Hindlimb muscle (tissue), 1 donor: ENCODE data around the gene MKNK1. TPM values are rescaled to one million over a fixed set of nuclear protein-coding genes. Genes with fewer than 3 reads are reported as not detected.
A peak's percentile ranks its signal among the peaks of the same experiment; 100 is the strongest.

Experiments
- DNase-seq: peaks from one replicate; pipeline ENCODE4 v3.0.0-alpha.2; 2013
- polyA plus RNA-seq: library from polyadenylated mRNA; unstranded; fragments of 120-200 nt; gene quantifications from one replicate; pipeline ENCODE4 v1.2.1, GENCODE V29; 2013; ENCODE audit not compliant: insufficient read length

MKNK1 gene
- polyA plus RNA-seq, 1 donor = 34.1 TPM

DNA sequence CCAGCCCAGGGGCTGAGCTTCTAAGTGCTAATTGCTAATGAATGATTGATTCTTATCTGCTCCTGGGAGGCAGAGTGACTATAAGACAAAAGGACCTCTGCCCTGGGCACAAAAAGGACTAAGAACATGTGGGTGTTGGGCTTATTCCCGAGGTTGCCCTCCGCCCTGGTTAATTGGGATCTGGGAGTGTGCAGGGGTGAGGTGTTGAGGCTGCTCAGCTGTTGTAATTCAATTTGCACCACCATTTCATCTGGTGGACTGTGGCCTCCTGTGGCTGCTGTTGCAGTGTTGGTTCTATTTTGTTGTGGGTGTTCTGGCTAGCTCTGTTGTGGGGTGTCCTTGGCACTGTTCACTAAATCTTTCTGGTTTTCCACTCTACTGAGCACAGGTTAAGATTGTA is 65.9 kb downstream of the MKNK1 start:
- DNase-seq = no peak

GRCh38 chr1:46537651-46538050 is 66.4 kb downstream of the MKNK1 start:
- DNase-seq = no peak

DNA sequence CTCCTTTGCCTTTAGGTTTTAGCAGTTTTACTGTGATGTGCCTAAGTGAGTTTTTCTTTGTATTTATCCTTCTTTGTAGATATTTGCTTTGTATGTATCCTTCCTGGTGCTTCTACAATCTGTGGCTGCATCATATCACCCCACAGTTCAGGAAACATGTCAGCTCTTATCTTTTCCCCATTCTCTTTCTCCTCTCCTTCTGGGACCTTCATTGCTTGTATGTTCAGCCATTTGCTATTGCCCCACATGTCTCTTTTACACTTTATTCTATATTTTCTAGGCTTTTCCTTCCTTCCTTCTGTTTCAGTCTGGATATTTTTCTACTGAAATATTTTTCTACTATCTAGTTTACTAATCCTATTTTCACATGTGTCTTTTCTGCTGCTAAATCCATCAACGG is 67.5 kb downstream of the MKNK1 start:
- DNase-seq = no peak

DNA sequence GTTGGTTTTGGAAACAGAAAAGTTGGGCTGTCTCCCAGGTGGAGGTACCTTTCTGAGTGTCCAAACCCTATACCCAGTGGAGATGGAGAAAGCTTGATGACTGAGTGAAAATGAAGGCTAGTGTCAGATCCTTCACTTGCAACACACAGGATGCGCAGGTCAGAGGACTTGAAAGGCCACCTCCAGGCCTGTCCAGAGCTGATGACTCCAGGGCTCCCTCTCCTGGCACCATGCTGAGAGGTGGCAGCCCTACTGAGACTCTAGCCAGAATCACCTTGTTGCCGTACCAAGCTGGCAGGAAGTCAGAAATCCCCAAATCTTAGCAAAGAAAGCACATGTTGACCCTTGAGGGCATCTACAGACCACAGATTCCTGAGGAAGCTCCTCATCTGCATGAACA is 69.0 kb downstream of the MKNK1 start:
- no peak for DNase-seq

GRCh38 chr1:46533179-46533864 is 70.7 kb downstream of the MKNK1 start:
- no peak for DNase-seq

DNA sequence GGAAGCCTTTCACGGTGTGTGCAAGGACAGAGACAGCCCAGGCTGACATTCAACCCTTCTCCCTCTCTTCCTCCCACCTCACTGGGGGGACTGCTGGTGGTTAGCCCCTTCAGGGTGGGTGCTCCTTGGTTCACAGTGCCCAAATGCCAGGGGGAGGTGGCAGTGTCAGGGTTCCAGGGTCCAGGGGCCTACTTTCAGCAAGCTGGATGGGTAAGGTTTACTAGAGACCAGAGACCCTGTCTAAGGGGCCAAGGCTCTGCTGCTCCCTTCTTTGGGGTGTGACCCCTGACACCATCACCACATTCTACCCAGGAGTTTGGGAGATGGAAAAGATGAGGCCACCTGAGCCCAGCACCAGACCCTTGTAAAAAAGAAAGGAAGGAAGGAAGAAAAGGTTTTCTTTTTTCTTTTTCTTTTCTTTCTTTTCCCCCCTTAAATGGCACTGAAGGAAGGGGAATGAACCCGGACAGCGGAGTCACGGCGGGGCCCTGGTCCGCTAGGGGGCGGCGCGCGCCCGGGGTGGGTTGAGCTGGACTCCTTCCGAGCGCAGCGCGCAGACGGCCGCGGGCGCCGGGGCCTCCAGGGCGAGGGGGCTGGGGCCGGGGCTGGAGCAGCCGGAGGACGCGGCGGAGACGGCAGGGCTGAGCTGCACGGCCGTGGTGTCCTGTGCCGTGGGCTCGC is 71.4 kb downstream of the MKNK1 start:
- DNase-seq = peak; percentile 76

- no peak for DNase-seq
Measured at GRCh38 chr1:46532095-46532494, 72.0 kb downstream of the MKNK1 start.

DNA sequence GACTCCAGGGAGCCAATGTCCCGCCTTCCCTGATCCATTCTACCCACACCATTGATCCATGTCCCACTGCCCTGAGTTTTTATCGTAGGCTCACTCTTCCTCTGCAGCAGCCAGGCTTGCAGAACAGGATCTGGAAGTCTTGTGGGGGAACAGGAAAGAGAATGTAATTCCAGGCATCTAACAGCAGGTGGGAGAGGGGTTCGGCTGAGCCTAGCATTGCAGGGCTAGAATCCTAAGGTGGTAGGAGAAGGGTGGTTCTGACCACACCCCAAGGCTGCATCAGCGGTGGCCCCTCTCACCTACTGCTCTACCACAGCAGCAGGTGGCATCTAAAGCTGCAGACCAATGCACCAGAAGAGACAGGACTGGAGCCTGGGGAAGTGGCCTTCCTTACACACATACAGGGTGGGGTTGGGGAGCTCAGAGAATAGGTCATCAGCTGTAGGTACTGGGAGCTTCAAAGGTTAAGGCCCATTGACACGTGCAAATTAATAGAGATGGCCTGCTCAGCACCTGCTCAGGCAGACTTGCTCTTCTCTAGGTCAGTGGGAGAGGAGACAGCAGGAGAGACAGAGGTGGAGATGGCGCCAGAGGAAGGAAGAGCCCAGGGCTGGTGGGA is 73.2 kb downstream of the MKNK1 start:
- DNase-seq = no peak

DNA sequence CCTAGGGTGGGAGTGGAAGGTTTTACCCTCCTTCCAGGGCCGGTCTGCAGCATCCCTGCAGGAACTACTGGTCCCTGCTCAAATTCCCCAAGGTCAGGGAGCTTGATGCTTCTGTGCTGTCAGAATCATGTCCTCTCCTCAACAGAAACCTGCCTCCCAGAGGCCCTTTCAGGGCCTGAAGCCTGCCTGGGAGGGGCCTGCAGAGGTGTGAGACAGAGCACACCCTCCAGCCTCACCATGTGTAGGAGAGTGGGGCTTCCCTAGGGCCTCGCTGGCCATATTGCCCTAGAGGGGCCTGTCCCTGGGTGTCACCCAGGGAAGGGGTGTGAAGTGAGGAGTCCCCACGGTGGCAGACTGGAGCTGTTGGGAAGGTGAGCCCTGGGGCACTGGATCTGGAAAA is 73.8 kb downstream of the MKNK1 start:
- DNase-seq = no peak

- DNase-seq = no peak
Measured at GRCh38 chr1:46529031-46529630, 74.9 kb downstream of the MKNK1 start.

- DNase-seq = no peak
Measured at GRCh38 chr1:46528297-46528955, 75.6 kb downstream of the MKNK1 start.

DNA sequence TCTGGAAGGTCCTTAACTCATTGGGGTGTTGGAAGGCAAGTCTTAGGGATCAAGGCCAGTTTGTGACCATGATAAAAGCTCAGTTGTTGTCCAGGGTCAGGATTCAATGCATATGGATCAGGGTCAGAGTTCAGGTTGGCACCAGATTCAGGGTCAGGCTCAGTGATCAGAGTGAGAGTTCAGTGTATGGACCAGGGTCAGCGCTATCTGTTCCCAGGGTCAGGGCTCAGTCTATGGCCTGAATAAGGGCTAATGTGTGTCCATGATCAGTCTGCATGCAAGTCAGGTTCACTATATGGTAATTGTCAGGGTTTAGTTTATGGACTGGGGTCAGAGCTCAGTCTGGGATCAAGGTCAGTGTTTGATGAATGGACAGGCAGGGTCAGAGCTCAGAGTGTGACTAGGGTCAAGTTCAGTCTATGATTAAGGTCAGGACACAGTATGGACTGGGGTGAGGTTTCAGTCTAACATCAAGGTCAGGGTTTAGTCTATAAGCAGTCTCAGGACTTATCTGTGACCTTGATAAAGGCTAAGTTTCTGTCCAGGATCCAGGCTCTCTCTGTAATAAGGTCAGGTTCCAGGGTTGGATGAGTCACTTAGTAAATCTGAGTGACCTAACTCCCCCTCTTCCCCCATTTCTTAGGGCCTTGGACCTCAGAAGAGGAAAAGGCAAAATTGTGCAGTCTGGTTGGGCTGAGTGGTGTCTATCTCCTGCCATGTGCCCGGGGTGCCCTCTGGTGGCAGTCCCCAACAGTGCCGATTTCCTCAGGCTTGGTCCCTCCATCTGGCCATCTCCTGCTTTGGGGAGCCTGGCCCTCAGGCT is 76.4 kb downstream of the MKNK1 start:
- DNase-seq = peak; percentile 71

GRCh38 chr1:46526691-46527291 is 77.3 kb downstream of the MKNK1 start:
- DNase-seq = no peak

DNA sequence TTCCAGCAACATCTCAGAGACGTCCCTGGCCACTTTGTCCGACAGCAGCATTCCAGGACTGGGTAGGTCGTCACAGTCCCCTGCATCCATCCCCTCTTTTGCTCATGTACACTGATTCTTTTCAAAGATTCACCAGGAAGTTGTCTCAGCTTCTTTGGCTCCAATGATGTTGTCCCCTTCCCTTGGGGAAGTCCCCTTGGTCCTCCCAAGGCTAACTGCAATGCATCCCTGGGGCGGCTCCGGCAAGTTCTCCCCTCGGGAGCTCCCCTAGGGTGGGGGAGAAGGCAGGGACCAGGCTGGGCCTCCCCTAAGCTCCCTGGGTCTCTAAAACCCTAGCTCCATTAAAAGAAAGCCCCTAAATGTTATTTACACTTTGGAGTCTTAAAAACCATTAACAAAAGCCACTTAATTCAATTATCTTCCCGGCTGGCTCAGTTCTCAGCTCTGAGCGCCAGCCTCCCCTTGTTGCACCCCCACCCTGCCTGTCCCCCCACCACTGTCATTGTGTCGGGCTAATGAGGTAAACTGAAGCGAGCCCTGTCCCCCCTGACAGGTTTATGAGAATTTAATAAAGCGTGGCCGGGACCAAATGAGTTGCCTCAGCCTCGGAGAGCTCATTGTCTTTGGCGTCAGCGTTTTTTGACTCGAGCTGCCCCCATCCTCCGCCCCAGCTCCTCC is 77.9 kb downstream of the MKNK1 start:
- no peak for DNase-seq

DNA sequence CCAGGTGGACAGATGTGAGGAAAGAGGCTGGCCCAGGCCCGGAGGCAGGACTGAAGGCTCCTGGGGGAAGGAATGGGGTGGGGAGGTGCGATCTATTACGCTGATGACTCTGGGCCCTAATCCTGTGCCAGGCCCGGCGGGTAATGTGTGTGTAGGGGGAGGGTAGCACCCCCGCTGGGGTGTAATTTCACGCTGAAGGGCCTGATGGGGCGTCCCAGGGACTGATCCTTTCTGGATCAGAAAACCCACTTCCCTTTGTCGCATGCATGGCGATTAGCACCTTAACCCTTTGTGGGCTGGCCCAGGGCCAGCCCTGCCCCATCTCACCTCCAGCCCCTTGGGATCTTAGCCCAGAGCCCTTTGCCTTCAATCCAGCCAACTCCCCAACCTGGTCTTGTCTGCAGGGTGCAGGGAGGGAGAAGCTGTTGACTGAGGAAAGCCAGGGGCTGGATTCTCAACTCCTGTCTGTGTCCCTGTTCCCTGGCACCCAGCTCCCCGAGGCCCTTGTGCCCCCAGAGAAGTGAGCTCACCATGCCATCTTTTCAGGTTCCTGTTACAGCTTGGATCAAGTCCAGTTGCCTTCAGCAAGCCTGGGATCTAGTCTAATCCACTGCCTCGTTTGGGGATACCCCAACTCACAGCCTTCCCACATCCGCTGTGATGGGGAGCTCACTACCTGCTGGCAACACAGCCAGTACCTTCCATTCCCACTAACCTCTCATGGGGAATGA is 78.7 kb downstream of the MKNK1 start:
- DNase-seq = no peak

GRCh38 chr1:46524843-46525242 is 79.2 kb downstream of the MKNK1 start:
- no peak for DNase-seq

GRCh38 chr1:46523496-46524353 is 80.3 kb downstream of the MKNK1 start:
- no peak for DNase-seq

DNA sequence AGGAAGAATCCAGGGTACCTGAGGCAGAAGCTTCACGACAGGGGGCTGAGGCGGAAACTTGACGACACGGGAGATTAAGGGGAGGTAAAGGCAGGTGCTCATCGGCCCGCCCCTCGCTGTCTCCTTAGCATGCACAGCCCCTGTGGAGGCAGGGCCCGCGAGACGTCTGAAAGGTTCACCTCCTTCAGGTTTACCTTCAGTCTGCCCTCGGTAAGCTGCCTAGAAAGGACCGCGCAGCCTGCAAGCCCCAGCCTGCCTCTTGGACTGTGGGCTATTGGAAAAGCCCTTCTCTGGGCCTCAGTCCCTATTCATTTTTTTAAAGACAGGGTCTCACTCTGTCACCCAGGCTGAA is 81.1 kb downstream of the MKNK1 start:
- no peak for DNase-seq

DNA sequence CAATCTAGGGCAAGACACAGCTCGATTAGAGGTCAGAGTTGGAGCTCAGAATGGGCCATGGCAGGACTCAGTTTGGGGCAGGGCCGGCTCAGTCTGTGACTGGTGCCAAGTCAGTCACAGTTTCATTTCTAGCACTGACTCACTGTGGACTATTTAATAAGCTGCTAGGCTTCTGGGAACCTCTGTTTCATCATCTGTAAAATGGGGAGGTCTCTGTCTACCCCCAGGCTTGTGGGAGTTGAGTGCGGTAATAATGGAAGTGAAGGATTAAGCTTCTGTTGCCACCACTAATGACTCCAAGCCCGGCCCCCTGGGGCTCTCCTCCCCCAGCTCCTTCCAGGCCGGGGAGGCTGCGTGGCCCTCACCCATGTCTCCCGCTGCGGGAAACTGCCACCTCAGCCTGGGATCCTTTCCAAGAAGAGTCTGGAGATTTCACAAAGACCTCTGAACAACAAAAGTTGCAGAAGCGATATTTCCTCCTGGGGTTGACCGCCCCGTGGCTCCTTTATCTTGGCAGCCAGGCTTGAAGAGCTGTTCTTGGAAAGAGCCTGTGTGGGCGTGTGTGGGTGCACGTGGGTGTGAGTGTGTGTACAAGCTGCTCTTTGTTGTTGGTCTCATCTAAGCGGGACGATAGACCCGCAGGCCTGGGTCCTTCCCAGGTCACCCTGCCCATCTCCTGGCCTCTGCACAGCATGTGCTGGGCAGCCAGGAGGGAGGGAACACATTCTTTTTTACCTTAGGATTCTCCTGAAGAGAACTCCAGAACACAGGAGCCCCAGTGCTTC is 81.7 kb downstream of the MKNK1 start:
- no peak for DNase-seq
